Loucy (cell line): ENCODE data around the gene CRAMP1.

Experiments used
- CTCF ChIP-seq: fragments of 200-600 bp; sonication (generic); conservative IDR thresholded peaks from 2 replicates; pipeline ENCODE4 v1.5.1; 2014; ENCODE audit warnings: mild to moderate bottlenecking, antibody characterized with exemption, low read length
- EZH2phosphoT487 ChIP-seq: fragments of 200-600 bp; IDR thresholded peaks from 2 replicates; pipeline ENCODE4 v1.6.1; 2018; ENCODE audit warnings: antibody characterized with exemption, mild to moderate bottlenecking, moderate library complexity, borderline replicate concordance

GRCh38 chr16:1626327-1626726, 14.2 kb downstream of the CRAMP1 start:
- TF ChIP-seq CTCF (no peak), EZH2phosphoT487 (no peak)
